ENCODE results near the gene SSC4D. TPM values are rescaled to one million over a fixed set of nuclear protein-coding genes. Genes with fewer than 3 reads are reported as not detected.

SSC4D gene
- total and polyA plus RNA-seq, 10 donors, result 0.11 to 1.5 (median 0.66) TPM

DNA sequence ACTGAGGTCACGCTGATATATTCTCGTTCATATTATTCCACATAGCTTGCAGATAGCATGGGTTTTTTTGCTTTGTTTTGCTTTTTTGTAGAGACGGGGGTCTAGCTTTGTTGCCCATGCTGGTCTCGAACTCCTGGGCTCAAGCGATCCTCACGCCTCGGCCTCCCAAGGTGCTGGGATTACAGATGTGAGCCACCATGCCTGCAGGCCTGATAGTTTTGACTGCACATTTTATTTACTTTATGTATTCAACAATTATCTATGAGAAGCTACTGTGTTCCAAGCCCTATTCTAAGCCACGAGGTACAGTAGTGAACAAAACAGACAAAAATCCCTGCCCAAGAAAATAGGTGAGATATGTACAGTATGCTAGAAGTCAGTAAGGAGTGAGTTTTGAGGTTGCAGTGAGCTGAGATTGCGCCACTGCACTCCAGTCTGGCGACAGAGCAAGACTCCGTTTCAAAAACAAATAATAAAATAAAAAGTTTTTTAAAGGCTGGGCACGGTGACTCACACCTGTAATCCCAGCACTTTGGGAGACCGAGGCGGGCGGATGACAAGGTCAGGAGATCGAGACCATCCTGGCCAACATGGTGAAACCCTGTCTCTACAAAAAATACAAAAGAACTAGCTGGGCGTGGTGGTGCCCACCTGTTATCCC is 49.4 kb downstream of the SSC4D start:
- peaks cover 0 to 19% (median 0%) of the 10 kb centered on the region in 6 donors for H3K36me3 ChIP-seq
- H3K4me3 ChIP-seq, result peak overlapping the region in 5 of 8 donors; percentile 90 to 100 (median 99)
- H3K9me3 ChIP-seq, result no peaks in the 10 kb centered on the region
- DNase-seq, result no peak
- intact Hi-C loops (cut with DNase I; ENCODE audit: low total_unique reads), result loop anchor here (5.0 kb wide), 1 partner anchor 43 kb away; no protein-coding TSS in a partner anchor
- 74 to 87% (median 75%) methylated on average over 17 of the region's 17 CpGs for WGBS, 5 donors
- H3K4me1 ChIP-seq, result peaks cover 25 to 62% (median 52%) of the 10 kb centered on the region in 6 donors
- no peak for TF ChIP-seq POLR2AphosphoS5 (IDR thresholded peaks at IDR 0.05)
- TF ChIP-seq POLR2A (IDR thresholded peaks at IDR 0.05), result no peak
- TF ChIP-seq CTCF (IDR thresholded peaks at IDR 0.05 in 8 of 11, conservative IDR thresholded peaks at IDR 0.05 in 3 of 11), result no peak
- H3K27me3 ChIP-seq (replicated peaks in 1 of 7), result no peaks in the 10 kb centered on the region
- peak overlapping the region; percentile 93 to 99 (median 98) for H3K27ac ChIP-seq

DNA sequence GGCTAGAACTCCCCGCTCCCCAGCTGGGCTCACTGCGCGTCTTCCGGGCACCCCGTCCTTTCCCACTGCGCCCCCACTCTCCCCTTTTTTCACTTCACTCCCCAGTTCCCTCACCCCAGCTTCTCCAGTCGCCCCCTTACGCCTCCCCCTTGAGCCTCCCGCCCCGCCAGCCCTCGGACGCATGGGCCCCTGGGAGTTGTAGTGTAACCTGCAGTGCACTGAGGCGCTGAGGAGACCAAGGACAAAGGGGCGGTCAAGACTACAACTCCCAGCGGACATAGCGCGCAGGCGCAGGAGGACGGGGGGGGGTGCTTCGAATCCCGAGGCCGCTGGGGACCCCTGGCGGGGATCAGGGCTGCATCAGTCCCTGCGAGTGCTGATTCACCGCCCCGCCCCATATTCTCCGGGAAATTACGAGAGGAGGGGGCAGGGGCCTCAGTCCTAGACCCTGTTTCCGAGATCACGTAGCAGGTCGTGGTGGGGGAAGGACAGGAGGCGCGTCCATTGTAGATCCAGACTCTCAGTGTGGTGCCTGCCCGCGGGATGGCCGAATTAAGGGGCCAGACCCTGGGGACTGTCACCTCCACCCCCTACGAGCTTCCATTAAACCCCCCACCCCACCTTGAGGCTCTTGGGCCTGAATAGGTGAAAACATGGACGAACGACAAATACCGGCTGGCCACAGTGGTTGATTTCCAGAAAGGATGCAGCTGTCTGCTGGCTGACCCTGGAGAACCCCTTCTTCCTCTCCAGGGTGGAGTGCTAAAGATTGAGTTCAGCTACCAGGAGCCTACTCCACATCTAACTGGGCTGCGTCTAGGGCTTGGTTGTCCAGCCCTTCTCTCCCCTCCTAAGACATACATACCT is 50.2 kb downstream of the SSC4D start:
- Histone ChIP-seq H3K4me1 (peaks cover 21 to 62% (median 52%) of the 10 kb centered on the region in 6 donors), H3K4me3 (peak overlapping the region; percentile 90 to 100 (median 99)), H3K27me3 (replicated peaks in 1 of 7) (no peaks in the 10 kb centered on the region), H3K27ac (peak overlapping the region; percentile 93 to 99 (median 98)), H3K36me3 (peaks cover 0 to 27% (median 0%) of the 10 kb centered on the region in 6 donors), H3K9me3 (no peaks in the 10 kb centered on the region)
- peak; percentile 79 to 95 (median 87) for TF ChIP-seq CTCF (IDR thresholded peaks at IDR 0.05 in 8 of 11, conservative IDR thresholded peaks at IDR 0.05 in 3 of 11)
- TF ChIP-seq POLR2AphosphoS5 (IDR thresholded peaks at IDR 0.05), result peak in 2 of 3 donors; percentile 5 to 83
- TF ChIP-seq POLR2A (IDR thresholded peaks at IDR 0.05), result peak in 1 of 3 donors; percentile 48
- DNase-seq, result peak; percentile 100
- WGBS, 5 donors, result 1 to 3% (median 1%) methylated on average over 33 to 41 of the region's 41 CpGs
- intact Hi-C loops (cut with DNase I; ENCODE audit: low total_unique reads), result loop anchor here (5.0 kb wide), 1 partner anchor 42 kb away; no protein-coding TSS in a partner anchor

DNA sequence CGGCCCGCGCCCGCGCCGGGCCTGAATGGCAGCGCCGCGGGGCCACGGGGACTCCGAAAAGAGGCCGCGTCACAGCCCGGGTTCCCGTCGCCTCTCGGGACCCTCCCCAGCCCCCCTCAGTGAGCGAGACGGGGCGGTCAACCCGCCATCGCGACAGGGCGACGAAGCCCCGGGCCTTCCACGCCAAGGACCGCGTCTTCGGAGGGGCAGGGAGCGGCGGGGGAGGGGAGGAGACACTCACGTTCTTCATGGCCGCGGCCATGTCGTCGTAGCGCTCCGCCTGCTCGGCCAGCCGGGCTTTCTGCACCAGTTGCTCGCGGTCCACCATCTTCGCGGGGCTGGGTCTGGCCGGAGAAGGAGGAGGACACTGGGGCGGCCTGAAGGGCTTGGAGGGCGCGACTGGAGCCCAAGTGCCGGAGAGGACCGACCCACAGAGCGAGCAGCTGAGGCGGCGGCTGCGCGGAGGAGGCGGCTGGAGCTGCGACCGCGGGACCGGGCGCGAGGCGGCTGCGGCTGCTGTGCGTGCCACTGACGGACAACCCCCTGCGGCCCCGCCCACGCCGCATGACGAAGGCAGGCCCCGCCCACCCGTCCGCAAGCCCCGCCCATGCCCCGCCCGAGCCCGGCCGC is 50.9 kb downstream of the SSC4D start, which contains the start of gene YWHAG:
TSS of gene YWHAG (minus strand) at position 511 of the 630 bp plus-strand sequence. CDS start at position 328, 183 bp downstream.
- H3K27me3 ChIP-seq (replicated peaks in 1 of 7), result no peaks in the 10 kb centered on the region
- intact Hi-C loops (cut with DNase I; ENCODE audit: low total_unique reads), result loop anchor here (5.0 kb wide), 1 partner anchor 41 kb away; no protein-coding TSS in a partner anchor
- peak; percentile 99 to 100 (median 99) for TF ChIP-seq POLR2AphosphoS5 (IDR thresholded peaks at IDR 0.05)
- peak; percentile 93 to 98 (median 94) for TF ChIP-seq POLR2A (IDR thresholded peaks at IDR 0.05)
- peak in 1 of 11 experiments; percentile 6 for TF ChIP-seq CTCF (IDR thresholded peaks at IDR 0.05 in 8 of 11, conservative IDR thresholded peaks at IDR 0.05 in 3 of 11)
- H3K4me1 ChIP-seq, result peaks cover 21 to 62% (median 48%) of the 10 kb centered on the region in 6 donors
- H3K9me3 ChIP-seq, result no peaks in the 10 kb centered on the region
- DNase-seq, result peak; percentile 97
- H3K4me3 ChIP-seq, result peak within 1 kb of the TSS; percentile 90 to 100 (median 99)
- H3K36me3 ChIP-seq, result peaks cover 0 to 35% (median 0%) of the 10 kb centered on the region in 6 donors
- WGBS, 5 donors, result 0 to 1% (median 1%) methylated on average over 37 to 80 of the region's 80 CpGs
- peak within 1 kb of the TSS; percentile 93 to 99 (median 98) for H3K27ac ChIP-seq

All from spleen (tissue), 11 donors.